Esophagus mucosa (tissue), 1 donor: ENCODE results near the gene KCNQ4. TPM values are rescaled to one million over a fixed set of nuclear protein-coding genes. Genes with fewer than 3 reads are reported as not detected.

Experiments
- ATAC-seq: fragments of 200-7000 bp; cut with Tn5 transposase; one replicate; pipeline ENCODE4 v1.9.1; 2020
- total RNA-seq: library from RNA; stranded (reverse); gene quantifications from one replicate; pipeline ENCODE4 v1.2.4, GENCODE V29; 2023
- donor health status: DM: yes; HTN: yes; CAD: no.

The KCNQ4 gene
- total RNA-seq, 1 donor from 2014 or later, result 0.24 TPM

DNA sequence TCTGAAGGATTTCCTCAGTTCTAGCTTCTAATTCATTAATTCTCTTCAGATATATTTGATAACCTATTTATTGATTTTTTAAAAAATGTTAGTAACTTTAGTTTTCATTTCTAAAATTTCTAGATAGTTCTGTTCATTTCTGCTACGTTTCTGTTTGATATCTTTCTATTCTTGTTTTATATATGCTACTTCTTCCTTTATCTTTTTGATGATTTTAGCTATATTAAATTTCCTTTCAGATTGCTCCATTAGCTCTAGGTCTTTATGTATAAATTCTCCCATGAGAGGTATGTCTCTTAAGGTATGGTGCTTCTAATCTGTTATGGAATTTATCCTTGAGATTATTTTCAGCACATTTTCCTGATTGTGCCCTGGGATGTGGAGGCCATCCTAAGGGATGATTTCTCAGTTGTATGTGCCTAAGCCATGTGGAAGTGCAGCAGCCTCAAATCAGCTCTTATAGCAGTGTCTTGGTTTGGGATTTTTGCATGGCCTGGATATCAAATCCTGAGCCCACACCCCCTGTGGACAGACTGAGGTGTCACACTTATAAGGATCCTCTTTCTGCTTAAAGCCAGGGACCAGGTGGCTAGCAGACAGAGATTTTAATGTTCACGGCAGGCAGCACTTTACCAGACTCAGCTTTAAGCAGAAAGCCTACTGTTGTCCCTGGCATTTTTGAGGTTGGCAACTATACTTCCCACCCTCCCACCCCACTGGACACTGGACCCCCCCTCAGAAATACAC, 6.2 kb upstream of the KCNQ4 start:
- no peak for ATAC-seq

DNA sequence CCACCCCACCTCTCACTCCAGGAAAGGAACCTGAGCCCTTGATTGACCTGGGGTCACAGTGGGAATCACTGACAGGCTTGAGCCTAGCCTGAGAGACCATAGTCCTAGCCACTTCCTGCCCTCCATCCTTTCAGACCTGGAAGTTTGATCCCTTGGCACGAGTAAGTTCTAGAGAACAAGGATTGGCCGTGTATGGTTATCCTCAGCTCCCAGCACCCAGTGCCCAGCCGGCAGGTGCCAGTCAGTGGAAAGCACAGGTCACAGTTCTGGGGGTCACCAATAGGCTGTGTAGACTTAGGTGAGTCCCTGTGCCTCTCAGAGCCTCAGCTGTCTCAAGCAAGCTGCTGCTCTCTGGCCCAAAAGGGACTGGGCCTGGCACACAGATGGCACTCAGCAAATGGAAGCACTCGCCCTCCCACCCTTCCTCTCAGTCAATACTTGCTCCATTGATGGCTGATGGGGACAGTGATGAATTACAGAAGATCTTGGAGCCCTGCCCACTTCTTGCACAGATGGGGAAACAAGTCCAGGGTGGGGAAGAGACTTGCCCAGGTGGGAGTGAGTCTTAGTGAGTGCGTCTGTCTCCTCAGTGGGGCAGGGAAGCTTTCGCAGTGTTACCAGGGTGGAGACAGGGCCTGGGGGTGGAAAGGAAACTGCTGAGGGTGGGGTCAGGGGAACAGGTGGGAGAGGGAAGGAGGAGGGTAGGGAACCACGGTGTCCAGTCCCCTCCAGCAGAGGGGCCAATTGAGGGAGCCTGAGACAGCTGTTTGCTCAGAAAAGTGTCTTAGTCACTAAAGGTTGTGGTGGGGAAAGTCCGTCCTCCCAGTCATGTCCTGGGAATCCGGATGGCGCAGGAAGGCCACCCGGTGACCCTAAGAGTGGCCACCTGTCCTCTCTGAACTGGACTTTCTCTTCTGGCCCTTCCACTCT, 2.6 kb upstream of the KCNQ4 start:
- ATAC-seq, result no peak

DNA sequence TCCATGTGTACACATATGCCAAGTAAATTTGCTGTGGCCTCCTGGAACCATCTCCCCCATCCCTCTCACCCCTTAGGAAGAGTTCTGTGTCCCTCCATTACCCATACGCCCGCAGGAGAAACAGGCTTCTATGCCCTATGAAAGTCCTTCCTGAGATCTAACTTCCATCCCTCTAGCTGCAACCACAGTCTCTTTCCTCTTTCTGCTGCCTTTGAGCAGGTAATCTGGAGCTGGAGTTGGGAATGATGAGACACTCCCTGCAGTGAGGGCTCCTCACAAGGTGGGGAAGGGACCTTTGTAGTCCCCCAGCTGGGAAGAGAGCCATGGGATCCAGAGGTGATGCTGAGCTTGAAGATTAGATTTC, 2.0 kb upstream of the KCNQ4 start:
- no peak for ATAC-seq

DNA sequence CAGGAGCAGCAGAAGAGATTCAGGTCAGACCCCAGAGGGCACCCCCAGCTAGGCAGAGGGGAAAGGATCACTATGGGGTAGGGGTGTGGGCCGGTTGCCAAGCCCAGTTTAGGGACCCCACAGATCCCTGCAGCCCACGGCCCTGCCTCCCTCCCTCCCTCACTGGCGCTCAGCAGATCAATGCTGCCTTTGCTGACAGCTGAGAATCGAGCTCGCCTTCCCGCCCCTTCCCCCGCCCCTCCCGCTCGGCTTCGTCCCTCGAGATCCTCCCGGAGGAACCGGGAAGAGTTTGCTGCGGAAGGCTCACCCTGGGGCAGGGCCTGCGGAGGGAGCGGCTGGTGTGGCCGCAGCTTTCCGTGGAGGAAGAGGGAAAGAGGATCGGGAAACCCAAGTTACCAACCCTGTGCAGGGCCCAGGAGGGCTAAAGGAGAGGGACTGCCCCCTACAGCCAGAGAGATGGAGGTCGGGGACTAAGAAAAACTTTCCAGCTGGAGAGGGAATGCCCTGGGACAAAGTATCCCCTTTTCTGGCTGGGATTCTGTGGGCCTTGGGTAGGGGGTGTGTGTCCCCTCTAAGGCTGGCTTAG, 1.1 kb upstream of the KCNQ4 start:
- ATAC-seq, result peak; percentile 4

DNA sequence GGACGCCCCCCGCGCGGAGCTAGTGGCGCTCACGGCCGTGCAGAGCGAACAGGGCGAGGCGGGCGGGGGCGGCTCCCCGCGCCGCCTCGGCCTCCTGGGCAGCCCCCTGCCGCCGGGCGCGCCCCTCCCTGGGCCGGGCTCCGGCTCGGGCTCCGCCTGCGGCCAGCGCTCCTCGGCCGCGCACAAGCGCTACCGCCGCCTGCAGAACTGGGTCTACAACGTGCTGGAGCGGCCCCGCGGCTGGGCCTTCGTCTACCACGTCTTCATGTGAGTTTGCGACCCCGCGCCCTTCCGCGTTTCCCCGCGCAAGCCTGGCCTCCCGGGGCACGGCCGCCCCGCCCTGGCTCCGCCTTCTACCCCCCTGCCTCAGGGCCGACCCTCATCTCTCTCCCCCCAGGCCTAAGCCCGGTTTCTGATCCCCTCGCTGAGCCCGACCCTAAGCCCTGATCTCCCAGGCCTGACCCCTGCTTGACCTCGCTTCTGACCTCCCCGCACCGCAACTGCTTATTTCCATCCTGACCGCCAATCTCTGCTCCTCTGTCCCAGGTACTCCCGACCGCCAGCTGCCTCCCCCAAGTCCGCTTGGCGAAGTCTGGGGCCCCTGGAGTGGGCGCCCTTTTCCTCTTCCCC, 669 bp downstream of the KCNQ4 start:
- ATAC-seq, result peak; percentile 5

DNA sequence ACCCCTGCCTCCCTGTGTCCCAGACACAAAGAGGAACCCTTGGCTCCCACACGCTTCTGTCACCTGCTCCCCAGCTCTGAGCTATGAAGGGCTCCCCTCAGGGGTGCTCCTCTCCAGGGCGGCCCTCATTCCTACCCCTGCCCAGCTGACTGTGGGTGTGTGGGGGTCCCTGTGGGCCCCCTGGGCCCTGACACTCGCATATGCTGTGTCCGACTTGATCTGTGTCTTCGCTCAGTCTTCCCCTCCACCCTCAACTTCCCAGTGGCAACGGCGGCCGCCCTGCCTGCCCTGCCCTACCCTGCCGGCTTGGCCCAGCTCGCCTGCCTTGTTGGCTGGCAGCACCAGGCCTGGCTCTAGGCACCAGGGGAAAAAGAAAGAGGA, 1.2 kb downstream of the KCNQ4 start:
- peak; percentile 1 for ATAC-seq

DNA sequence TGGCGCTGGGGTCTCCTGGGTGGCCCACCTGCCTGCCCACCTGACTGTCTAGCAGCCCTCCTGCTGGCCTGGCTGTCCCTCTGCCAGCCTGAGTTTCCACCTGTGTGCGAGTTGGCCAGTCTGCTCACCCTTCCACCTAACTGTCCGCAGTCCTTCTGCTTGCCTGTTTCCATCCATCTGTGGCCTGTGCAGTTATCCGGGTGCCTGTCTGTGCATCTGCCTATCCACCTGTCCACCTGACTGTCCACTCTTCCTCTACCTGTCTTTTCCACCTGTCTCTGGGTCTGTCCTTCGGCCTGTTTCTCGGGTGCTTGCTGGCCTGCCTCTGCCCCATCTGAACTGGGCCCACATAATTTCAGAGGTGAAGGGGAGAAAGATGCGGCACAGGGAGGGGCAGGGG, 1.9 kb downstream of the KCNQ4 start:
- no peak for ATAC-seq

DNA sequence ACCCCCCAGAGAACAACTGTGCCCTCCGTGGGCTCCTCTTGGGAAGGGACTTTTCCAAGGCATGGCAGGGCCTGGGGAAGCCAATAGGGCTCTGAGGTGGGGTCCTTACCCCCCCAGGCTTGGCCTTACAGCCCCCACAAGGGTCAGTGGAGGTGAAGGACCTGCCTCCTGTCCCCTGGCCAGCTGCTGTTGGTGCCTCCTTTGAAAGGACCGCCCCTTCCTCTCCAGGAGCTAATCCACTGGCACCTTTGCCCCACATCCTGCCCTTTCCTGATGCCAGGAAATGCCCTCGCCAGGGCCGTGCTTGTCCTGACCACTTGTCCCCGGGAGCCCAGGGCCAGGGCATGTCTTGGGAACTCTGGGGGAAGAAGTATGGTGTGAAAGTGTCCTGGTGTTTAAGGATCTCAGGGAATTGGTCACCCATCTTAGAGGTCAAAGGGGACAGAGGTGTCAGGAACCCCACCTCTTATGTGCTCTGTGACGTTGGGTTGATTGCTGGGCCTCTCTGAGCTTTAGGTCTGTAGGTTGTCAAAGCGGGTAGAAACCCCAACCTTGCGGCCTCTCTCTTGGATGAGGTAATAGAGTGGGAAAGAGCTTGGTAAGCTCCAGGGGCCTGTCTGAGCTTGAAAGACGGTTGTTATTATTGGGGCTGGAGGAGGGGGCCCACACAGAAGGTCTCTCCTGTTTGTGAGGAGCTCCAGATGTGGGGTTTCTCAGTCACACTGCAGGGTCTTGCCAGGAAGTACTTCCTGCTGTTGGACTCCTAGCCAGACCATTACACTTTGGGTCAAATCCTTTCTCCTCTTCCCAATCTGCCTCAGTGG, 2.8 kb downstream of the KCNQ4 start:
- no peak for ATAC-seq

DNA sequence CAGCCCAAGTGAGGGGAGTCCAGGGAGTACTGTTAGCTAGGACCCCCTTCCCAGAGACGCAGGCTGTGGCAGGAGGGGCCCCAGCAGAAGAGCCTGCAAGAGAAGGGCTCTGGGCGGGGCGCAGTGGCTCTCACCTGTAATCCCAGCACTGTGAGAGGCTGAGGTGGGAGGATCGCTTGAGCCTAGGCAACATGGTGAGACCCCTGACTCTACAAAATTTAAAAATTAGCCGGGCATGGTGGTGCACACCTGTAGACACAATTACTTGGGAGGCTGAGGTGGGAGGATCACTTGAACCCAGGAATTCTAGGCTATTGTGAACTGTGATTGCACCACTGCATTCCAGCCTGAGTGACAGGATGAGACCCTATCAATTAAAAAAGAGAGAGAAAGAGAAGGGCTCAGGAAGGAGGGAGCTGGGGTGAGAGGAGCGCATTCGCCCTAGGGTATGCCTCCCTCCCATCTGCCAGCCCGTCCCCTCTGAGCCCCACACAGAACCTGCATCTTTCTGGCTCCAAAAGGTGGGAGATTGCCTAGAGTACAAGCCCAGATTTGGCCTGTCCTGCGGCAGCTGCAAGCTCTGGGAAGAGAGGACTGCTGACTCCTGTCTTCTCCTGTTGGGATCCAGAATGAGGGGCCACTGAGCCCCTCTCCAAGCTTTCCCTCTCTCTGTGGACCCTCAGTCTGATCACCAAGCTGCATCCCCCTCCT, 3.6 kb downstream of the KCNQ4 start:
- no peak for ATAC-seq

DNA sequence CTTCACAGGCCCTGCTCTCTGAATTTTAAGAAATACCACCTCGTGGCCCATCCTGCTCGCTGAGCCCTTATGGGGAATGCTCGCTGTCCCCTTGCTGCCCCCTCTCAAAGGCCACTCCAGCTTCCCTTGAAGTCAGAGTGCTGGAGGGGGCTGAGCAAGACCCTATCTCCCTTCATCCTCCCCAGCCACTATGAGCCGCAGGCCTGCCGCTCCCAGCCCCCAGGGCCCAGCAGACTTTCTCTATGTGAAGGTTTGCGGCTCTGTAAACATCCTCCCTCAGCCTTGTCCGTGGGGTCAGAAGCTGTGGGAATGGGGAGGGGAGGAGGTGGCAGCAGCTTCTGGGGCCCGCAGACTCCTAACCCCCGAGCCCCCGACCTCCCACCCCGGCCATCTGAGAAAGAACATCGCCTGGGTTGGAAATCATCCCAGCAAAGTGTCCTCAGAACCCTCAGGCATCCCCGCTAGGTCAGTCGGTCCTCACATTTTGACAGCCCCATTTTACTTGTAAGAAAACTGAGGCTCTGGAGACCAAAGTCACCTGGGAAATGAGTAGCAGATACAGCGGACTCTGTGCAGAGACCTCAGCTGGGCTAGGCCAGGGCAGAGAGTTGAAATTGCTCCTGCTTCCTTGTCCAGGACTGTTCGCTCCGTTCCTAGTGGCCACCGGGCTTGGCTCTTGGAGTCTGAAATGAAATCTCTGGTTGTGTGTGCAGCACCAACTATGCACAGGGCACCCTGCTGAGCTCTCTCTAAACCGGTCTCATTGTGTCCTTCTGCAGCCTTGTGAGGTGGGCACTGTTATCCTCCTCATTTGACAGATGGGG, 4.4 kb downstream of the KCNQ4 start:
- ATAC-seq, result no peak

DNA sequence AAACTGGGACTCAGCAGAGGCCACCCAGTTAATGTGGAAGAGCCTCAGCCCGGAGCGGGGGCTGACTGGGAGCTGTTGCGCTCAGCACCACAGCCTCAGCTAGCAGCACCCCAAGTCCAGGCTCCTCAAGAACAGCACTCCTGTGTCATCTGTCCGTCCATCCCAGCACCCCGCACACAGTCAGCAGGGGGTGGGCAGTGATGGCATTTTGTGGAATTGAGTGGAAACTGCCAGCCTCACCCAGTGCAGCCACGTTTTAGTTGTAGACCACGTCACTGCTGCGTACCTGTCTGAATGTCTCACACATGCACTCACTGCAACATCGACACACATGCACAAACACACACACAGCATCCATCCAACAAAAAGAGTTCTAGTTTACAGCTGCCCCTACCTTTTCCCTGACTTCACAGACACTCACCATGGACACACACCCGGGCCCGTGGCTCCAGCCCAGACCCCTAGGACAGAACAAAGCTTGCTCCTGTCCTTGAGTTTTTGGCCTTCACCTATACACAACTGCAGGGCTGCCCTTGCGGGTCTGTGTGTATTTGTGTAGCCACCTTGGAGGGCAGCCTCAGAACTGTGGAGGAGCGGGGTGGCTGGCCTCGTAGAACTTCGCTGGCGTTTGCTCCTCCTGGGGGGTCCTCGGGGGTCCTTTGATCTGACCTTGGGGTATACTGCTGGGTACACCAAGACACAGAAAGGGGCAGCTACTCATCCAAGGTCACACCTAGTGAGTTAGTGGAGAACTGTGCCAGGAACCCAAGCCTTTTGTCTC, 5.2 kb downstream of the KCNQ4 start:
- ATAC-seq, result no peak

DNA sequence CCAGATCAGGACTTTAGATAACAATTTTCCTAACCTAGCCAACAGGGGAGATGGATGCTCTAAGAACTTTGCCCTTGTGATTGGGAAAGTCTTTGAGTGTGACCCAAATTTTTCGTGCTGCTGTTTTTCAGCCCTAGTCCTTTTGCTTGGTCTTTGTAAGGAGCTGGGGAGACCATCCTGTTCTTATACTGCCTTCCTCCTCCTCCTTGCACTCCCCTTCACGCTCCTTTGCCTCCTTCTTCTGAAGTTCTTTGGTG, 5.7 kb downstream of the KCNQ4 start:
- ATAC-seq, result no peak

DNA sequence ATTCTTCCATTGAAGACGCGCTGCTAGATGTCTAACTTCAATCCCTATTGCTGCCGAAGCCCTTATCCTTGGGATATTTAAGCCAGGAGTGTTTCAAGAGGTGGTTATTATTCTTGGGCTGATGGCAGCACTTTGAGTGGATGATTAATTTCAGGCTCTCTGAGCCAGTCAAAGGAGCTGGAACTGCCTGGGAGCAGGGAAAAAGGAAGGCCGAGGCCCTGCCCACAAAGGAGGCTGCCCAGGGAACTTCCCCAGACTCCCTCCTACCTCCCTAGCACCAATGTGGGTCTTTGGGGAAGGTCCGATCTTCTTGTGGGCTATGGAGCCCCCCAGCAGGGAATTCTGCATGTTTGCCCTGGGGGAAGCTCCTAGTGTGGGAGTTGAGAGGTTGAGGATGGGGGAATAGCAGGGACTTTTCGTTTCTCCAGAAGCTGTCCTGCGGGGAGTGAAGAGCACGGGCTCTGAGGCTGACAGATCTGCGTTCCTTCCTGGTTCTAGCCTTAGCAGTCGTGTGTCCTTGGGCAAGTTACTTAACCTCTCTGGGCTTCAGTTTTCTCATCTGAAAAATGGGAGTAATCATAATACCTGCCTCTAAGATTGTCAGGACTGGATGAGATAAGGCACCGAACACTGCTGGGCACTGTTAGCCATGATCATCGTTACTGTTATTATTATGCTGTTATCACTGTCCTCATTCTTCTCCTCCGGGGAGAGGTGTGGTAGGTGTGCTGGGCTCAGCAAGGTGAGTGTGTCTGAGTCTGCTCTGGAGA, 6.3 kb downstream of the KCNQ4 start:
- no peak for ATAC-seq

DNA sequence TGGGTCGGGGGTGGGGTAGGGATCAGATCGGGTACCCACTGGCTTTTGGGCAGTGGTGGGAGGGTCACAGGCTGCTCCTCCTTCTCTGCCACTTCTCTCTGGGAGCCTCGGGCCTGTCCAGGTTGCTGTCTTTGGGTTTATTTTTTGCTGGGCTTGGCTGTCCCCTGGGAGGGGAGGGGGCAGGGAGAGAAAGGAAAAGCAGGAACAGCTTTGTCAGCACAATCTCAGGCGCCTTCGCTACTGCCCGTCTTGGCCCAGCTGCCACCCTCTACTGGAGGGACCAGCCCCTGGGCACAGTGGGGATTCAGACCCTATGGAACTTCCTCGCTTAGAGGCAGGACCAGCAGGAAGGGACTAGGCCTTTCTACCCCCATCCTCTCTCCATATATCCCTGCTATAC, 8.4 kb downstream of the KCNQ4 start:
- ATAC-seq, result no peak

DNA sequence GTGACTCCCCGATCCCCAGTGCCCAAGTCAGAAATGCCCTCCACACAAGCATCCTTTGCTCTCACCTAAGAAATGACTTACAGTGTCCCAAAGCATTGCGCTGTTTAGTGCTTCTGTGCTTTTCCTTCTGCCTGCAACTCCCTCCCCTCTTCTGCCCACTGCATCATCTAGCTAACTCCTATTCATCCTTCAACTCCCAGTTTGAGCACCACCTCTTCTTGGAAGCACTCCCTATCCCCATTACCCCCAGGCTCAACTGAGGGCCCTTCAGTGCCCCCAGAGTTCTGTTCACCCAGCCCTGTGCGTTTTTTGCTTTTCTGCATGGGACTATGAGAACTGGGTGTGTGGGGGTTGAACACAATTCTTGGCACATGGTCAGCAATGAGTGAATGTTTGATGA, 10.0 kb downstream of the KCNQ4 start:
- no peak for ATAC-seq

DNA sequence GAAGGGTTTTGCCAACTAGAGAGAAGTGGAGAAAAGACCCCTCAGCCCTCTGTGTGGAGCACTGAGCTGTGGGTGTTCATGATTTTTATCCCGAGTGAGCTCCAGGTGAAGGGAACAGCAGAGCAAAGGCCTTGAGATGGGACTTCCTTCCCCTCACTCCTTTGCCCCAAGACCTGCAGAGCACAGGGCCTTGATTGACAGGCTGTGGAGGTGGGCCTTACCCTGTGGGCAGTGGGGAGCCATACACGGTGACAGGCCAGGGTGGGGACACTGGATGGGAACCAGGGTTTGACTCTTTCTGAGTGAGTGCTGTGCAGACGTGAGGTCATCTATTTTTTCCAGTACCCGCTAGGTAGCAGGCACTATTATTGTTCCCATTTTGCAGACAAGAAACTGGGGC, 10.5 kb downstream of the KCNQ4 start:
- ATAC-seq, result no peak

DNA sequence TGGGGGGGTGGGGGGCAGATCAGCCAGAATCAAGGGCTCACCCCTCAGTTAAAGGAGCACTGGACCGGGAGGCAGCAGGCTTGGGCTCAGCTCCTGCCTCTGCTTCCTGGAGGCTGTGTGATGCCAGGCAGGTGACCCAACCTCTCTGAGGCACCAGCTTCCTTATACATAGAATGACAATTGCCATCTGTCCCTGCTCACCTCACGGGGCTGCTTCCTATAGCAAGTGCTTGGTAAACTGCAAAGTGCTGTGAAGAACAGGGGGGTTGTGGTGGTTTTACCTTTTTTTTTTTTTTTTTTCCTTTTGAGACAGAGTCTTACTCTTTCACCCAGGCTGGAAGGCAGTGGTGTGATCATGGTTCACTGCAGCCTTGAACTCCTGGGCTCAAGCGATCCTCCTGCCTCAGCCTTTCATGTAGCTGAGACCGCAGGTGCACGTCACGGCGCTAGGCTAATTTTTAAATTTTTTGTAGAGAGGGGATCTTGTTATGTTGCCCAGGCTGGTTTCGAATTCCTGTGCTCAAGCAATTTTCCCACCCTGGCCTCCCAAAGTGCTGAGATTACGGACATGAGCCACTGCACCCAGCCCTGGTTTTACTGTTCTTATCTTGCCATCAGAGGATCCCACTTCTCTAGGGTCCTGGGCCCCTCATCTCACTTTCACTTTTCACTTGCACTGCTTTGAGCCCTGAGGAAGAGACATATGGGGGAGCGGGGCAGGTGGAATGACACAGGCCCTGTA, 11.6 kb downstream of the KCNQ4 start:
- ATAC-seq, result no peak

DNA sequence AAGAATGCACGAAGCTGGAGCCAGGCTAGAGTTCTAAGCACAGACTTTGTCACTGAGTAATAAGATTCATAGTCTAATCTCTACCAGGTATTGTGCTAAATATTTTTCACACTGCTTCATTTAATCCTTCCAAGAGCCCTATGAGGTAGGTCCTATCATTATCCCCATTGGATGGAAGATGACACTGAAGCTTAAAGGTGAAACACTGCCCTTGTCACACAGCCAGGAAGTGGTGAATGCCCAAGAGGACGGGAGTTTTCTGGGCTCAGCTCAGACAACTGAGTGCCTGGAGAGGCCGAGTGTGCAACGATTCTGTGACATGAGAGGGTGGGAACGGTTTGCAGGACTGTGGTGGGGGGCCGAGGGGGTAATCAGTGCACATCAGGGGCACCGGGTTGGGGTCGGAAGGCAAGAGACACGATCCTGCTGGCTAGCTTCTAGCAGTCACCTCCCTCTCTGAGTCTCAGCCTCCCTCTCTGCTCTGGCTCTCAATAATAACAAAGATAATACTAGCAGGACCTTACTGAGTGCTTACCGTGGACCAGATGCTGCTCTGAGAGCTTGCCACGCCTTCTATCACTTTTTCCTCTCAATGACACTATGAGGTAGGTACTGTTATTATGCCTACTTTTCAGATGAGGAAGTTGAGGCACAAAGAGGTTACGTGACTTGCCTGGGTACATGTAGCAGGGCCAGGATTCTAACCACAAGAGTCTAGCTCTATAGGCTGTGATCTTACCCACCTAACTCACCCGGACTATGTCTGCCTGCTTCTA, 12.4 kb downstream of the KCNQ4 start:
- no peak for ATAC-seq
